Endothelial cell of umbilical vein (primary cell): ENCODE measurements around the gene DUSP10.

Source experiments
- EZH2 ChIP-seq: IDR thresholded peaks from 2 replicates; pipeline ENCODE4 v1.6.1; 2012; ENCODE audit warnings: borderline replicate concordance, low read depth, mild to moderate bottlenecking, moderate library complexity, low read length, inconsistent platforms; ENCODE audit not compliant: severe bottlenecking
- POLR2A ChIP-seq: IDR thresholded peaks from 2 replicates; pipeline ENCODE4 v1.6.1; 2012; ENCODE audit warnings: low read depth, mild to moderate bottlenecking, control low read depth, low read length
- POLR2AphosphoS5 ChIP-seq: IDR thresholded peaks from 2 replicates; pipeline ENCODE4 v1.6.1; 2012; ENCODE audit warnings: low read depth, mild to moderate bottlenecking, control low read depth, low read length, moderate library complexity; ENCODE audit not compliant: insufficient read depth
- TF ChIP-seq, protein P1 (sequence below), 2 donors: IDR thresholded peaks; 1 replicate in 1 of 2; 2 replicates in 1 of 2; pipeline ENCODE4 v1.5.1; 2011; ENCODE audit warnings: low read length in 2 of 2, mild to moderate bottlenecking in 2 of 2, moderate library complexity in 2 of 2, control low read depth in 1 of 2, inconsistent platforms in 1 of 2, low read depth in 1 of 2; ENCODE audit not compliant: insufficient read depth in 1 of 2; ENCODE audit errors: extremely low read depth in 1 of 2

GRCh38 chr1:221751226-221751887, 9.5 kb upstream of the DUSP10 start:
- TF ChIP-seq POLR2AphosphoS5 (no peak), EZH2 (no peak), POLR2A (no peak)
- TF ChIP-seq, protein P1, sequence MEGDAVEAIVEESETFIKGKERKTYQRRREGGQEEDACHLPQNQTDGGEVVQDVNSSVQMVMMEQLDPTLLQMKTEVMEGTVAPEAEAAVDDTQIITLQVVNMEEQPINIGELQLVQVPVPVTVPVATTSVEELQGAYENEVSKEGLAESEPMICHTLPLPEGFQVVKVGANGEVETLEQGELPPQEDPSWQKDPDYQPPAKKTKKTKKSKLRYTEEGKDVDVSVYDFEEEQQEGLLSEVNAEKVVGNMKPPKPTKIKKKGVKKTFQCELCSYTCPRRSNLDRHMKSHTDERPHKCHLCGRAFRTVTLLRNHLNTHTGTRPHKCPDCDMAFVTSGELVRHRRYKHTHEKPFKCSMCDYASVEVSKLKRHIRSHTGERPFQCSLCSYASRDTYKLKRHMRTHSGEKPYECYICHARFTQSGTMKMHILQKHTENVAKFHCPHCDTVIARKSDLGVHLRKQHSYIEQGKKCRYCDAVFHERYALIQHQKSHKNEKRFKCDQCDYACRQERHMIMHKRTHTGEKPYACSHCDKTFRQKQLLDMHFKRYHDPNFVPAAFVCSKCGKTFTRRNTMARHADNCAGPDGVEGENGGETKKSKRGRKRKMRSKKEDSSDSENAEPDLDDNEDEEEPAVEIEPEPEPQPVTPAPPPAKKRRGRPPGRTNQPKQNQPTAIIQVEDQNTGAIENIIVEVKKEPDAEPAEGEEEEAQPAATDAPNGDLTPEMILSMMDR (IDR thresholded peaks at IDR 0.05; ENCODE audit: extremely low read depth in 1 of 2, insufficient read depth in 1 of 2, low read depth in 1 of 2, low read length in 2 of 2) = no peak
